H1 (cell line): ENCODE measurements around the gene AMOTL2. TPM values are rescaled to one million over a fixed set of nuclear protein-coding genes. Genes with fewer than 3 reads are reported as not detected.

Experiments
- CHD7 ChIP-seq: fragments of 300-600 bp; sonication (generic); IDR thresholded peaks from 2 replicates; pipeline ENCODE4 v1.7.1; 2012; ENCODE audit warnings: low read length, moderate library complexity, mild to moderate bottlenecking, inconsistent platforms; ENCODE audit not compliant: insufficient replicate concordance
- CREB1 ChIP-seq: IDR thresholded peaks from 2 replicates; pipeline ENCODE4 v1.6.1; 2012; ENCODE audit warnings: inconsistent platforms
- polyA plus RNA-seq, 7 experiments: library from polyadenylated mRNA; depleted of rRNA in 3 of 7; stranded (reverse) in 5 of 7; unstranded in 2 of 7; fragments of >200 nt in 5 of 7; fragments of 200-250 nt in 2 of 7; gene quantifications; 1 replicate in 5 of 7; 2 replicates in 1 of 7; 4 replicates in 1 of 7; pipeline versions ENCODE4 v1.2.1 to v1.2.3, GENCODE V29; 2011 to 2013; ENCODE audit warnings: missing spikeins in 2 of 7, mixed read lengths in 2 of 7
- total RNA-seq: library from RNA; stranded (reverse); fragmentation: NEBNext Ultra II Directional; extraction: Animal tissue kit (Norgen Biotek cat#: 25700); gene quantifications from 2 replicates; pipeline ENCODE4 v1.2.1, GENCODE V29; 2021

Gene AMOTL2
- total and polyA plus RNA-seq, 2 of the 8 experiments (the other 6 are each of a cell fraction or from before 2014, with no cell fraction given), result 19.0 to 63.7 TPM

GRCh38 chr3:134397755-134398154 is 23.5 kb upstream of the AMOTL2 start (continued):
- TF ChIP-seq CHD7 (no peak), CREB1 (no peak)
